ENCODE data around the gene CSNK1E. TPM values are rescaled to one million over a fixed set of nuclear protein-coding genes. Genes with fewer than 3 reads are reported as not detected.

CSNK1E gene
- total RNA-seq, 4 donors from 2014 or later, result 67.9 to 102 (median 91.7) TPM

DNA sequence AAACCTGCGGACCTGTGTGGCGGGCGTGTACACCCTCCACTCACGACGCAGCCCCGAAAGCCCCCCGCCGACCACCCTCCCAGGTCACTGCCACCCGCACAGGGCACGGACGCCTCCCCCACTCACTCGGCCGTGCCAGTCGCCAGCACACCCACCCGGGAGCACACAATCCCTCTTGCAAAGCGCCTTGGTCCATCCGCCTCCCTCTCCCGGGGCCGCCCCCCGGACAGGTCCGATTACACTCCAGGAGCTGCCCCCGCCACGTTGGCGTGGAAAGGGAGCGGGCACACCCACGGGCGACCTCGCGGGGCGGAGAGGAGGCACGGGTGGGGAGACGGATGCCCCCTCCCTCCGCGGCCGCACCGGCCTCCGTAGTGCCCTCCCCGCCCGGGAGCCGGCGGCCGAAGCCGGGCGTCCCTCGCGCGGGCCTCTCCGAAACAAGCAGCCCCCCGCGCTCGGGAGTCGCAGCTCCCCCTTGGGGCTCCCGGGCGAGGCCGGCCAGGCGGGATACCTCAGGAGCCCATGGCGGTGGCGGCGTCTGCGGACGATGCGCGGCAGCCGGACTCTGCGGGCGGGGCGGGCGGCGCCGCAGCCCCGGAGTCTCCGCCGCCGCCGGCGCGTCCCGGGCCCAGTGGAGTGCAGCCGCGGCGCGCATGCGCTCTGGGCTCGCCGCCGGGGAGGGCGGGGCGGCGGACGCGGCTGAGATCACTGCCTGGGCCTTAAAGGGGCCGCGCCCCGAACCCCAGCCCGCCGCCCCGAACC is 44.7 kb downstream of the CSNK1E start, which contains the start of gene TMEM184B:
TSS of gene TMEM184B (minus strand) at position 638 of the 762 bp plus-strand sequence. CDS start 25,049 bp downstream, outside the sequence.
- TF ChIP-seq, protein P1, sequence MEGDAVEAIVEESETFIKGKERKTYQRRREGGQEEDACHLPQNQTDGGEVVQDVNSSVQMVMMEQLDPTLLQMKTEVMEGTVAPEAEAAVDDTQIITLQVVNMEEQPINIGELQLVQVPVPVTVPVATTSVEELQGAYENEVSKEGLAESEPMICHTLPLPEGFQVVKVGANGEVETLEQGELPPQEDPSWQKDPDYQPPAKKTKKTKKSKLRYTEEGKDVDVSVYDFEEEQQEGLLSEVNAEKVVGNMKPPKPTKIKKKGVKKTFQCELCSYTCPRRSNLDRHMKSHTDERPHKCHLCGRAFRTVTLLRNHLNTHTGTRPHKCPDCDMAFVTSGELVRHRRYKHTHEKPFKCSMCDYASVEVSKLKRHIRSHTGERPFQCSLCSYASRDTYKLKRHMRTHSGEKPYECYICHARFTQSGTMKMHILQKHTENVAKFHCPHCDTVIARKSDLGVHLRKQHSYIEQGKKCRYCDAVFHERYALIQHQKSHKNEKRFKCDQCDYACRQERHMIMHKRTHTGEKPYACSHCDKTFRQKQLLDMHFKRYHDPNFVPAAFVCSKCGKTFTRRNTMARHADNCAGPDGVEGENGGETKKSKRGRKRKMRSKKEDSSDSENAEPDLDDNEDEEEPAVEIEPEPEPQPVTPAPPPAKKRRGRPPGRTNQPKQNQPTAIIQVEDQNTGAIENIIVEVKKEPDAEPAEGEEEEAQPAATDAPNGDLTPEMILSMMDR (IDR thresholded peaks at IDR 0.05), result peak in 1 of 3 experiments; percentile 28
- TF ChIP-seq POLR2AphosphoS5 (IDR thresholded peaks at IDR 0.05), result peak; percentile 52 to 71
- TF ChIP-seq EP300 (IDR thresholded peaks at IDR 0.05), result no peak
- TF ChIP-seq POLR2A (IDR thresholded peaks at IDR 0.05; ENCODE audit: low read depth), result peak; percentile 60

DNA sequence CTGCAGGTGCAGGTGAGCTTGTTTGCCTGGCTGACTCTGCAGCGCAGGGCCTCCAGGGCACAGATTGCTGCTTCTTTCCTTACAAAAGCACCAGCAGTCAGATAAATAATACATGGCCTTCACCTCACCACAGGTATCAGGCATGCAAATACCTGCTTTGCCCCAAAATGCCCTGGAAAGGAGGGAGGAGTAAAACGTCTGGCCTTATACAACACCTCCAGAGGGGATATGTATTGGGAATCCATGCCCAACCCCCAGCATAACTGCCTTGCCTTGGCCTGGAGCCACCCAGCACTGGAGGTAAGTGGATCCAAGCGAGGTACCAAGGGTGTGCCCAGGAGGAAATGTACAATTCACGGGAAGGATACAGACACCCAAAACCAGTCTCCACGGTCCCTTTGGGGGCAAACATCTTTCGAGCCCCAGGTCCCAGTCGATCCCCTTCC is 45.3 kb downstream of the CSNK1E start:
- peak overlapping the region; percentile 88 to 99 (median 98) for H3K4me3 ChIP-seq
- WGBS, result 20% methylated on average over 3 of the region's 7 CpGs
- intact Hi-C loops (cut with DNase I), result loop anchor here (5.0 kb wide), 1 partner anchor 40 kb away; no protein-coding TSS in a partner anchor
- H3K27me3 ChIP-seq, result no peaks in the 10 kb centered on the region
- peaks cover 0 to 10% (median 0%) of the 10 kb centered on the region in 4 donors for H3K36me3 ChIP-seq
- H3K27ac ChIP-seq (replicated peaks in 1 of 4), result peak overlapping the region; percentile 94 to 96 (median 94)
- no peak for TF ChIP-seq EP300 (IDR thresholded peaks at IDR 0.05)
- no peak for TF ChIP-seq POLR2A (IDR thresholded peaks at IDR 0.05; ENCODE audit: low read depth)
- TF ChIP-seq, protein P1 (IDR thresholded peaks at IDR 0.05), result no peak
- no peak for TF ChIP-seq POLR2AphosphoS5 (IDR thresholded peaks at IDR 0.05)
- peaks cover 55 to 66% (median 61%) of the 10 kb centered on the region in 4 donors for H3K4me1 ChIP-seq
- DNase-seq (ENCODE audit: extremely low spot score), result no peak
- no peaks in the 10 kb centered on the region for H3K9me3 ChIP-seq

More for the DNA sequence above, 44.7 kb downstream of the CSNK1E start, which contains the start of gene TMEM184B:
- H3K4me1 ChIP-seq, result peaks cover 49 to 60% (median 55%) of the 10 kb centered on the region in 4 donors
- H3K36me3 ChIP-seq, result peaks cover 0 to 10% (median 0%) of the 10 kb centered on the region in 4 donors
- H3K9me3 ChIP-seq, result no peaks in the 10 kb centered on the region
- WGBS, result 0% methylated on average over 20 of the region's 97 CpGs
- H3K27me3 ChIP-seq, result no peaks in the 10 kb centered on the region
- H3K27ac ChIP-seq (replicated peaks in 1 of 4), result peak within 1 kb of the TSS; percentile 94 to 96 (median 94)
- no peak for DNase-seq (ENCODE audit: extremely low spot score)
- intact Hi-C loops (cut with DNase I), result loop anchor here (5.0 kb wide), 1 partner anchor 40 kb away; no protein-coding TSS in a partner anchor
- H3K4me3 ChIP-seq, result peak within 1 kb of the TSS; percentile 88 to 99 (median 98)

GRCh38 chr22:38271101-38271500 is 46.1 kb downstream of the CSNK1E start:
- peaks cover 63 to 75% (median 69%) of the 10 kb centered on the region in 4 donors for H3K4me1 ChIP-seq
- intact Hi-C loops (cut with DNase I), result loop anchor here (5.0 kb wide), 1 partner anchor 41 kb away; no protein-coding TSS in a partner anchor

GRCh38 chr22:38270091-38270992 is 46.9 kb downstream of the CSNK1E start:
- Histone ChIP-seq H3K27me3 (no peaks in the 10 kb centered on the region), H3K9me3 (no peaks in the 10 kb centered on the region), H3K4me1 (peaks cover 71 to 80% (median 77%) of the 10 kb centered on the region in 4 donors), H3K27ac (replicated peaks in 1 of 4) (peak overlapping the region; percentile 55 to 96 (median 94)), H3K4me3 (peak overlapping the region; percentile 23 to 99 (median 93)), H3K36me3 (peaks cover 0 to 14% (median 0%) of the 10 kb centered on the region in 4 donors)
- 56% methylated on average over 9 of the region's 13 CpGs for WGBS
- intact Hi-C loops (cut with DNase I), result loop anchor here (5.0 kb wide), 1 partner anchor 42 kb away; no protein-coding TSS in a partner anchor
- no peak for DNase-seq (ENCODE audit: extremely low spot score)
- TF ChIP-seq POLR2A (IDR thresholded peaks at IDR 0.05; ENCODE audit: low read depth), result no peak
- TF ChIP-seq, protein P1 (IDR thresholded peaks at IDR 0.05), result no peak
- TF ChIP-seq EP300 (IDR thresholded peaks at IDR 0.05), result no peak
- TF ChIP-seq POLR2AphosphoS5 (IDR thresholded peaks at IDR 0.05), result no peak

More at GRCh38 chr22:38271101-38271500, 46.1 kb downstream of the CSNK1E start:
- Histone ChIP-seq H3K27me3 (no peaks in the 10 kb centered on the region), H3K9me3 (no peaks in the 10 kb centered on the region), H3K4me3 (peak overlapping the region; percentile 23 to 99 (median 93)), H3K27ac (replicated peaks in 1 of 4) (peak overlapping the region; percentile 55 to 96 (median 94)), H3K36me3 (peaks cover 0 to 10% (median 0%) of the 10 kb centered on the region in 4 donors)
- WGBS, result 74% methylated on average over 7 of the region's 7 CpGs
- no peak for DNase-seq (ENCODE audit: extremely low spot score)
- no peak for TF ChIP-seq POLR2A (IDR thresholded peaks at IDR 0.05; ENCODE audit: low read depth)
- no peak for TF ChIP-seq POLR2AphosphoS5 (IDR thresholded peaks at IDR 0.05)
- TF ChIP-seq EP300 (IDR thresholded peaks at IDR 0.05), result no peak
- TF ChIP-seq, protein P1 (IDR thresholded peaks at IDR 0.05), result no peak

Measured in esophagus muscularis mucosa (tissue), 4 donors.